ENCODE data around the gene SAAL1.
"Not testable (repeated sequence)": the region's sequence is repeated elsewhere in the genome, so short reads cannot be mapped to it uniquely, and the experiment has no call there.

SAAL1 gene, protein sequence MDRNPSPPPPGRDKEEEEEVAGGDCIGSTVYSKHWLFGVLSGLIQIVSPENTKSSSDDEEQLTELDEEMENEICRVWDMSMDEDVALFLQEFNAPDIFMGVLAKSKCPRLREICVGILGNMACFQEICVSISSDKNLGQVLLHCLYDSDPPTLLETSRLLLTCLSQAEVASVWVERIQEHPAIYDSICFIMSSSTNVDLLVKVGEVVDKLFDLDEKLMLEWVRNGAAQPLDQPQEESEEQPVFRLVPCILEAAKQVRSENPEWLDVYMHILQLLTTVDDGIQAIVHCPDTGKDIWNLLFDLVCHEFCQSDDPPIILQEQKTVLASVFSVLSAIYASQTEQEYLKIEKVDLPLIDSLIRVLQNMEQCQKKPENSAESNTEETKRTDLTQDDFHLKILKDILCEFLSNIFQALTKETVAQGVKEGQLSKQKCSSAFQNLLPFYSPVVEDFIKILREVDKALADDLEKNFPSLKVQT
- total RNA-seq = 14.1 to 39.9 (median 21.1) reads per million in 9 experiments

DNA sequence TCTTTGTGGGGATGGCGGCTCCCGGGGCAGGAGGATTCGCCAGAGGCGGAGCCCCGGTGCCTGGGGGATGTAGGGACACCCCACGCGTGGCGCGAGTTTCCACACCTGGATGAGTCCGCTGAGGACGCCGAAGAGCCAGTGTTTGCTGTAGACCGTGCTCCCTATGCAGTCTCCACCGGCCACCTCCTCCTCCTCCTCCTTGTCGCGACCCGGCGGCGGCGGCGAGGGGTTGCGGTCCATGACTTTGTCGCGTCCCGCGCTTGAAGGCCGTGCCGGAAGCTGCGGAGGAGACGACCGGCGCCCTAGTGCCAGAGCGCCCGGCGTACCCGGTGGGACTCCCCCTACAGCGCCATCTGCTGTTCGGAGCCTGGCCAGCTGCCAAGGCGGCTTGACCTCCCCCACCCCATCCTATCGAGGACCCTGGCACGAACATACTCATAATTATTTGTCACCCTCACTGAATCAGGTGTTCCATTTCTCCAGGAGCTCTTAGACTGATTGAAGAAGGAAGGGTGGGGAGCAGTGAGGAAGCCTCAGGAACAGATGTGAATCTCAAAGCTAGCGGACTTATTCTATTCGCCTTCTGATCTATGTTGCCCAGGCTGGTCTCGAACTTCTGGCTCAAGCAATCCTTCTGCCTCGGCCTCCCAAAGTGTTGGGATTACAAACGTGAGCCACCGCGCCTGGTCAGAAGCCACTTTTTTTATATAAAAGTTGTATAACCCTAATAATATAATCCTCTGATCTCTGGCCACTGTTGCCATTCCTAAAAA lies at the start of gene SAAL1:
TSS of gene SAAL1 (minus strand) at position 281 of the 773 bp plus-strand sequence. CDS start at position 240, 41 bp downstream.
- Mint-ChIP-seq H3K9me3 (no peaks in the 10 kb centered on the region), H3K27ac (peak within 1 kb of the TSS; percentile 94 to 96), H3K27me3 (peaks cover 11 to 18% of the 10 kb centered on the region in 2 donors), H3K36me3 (ENCODE audit: insufficient read depth) (peaks cover 11% of the 10 kb centered on the region), H3K4me3 (peak within 1 kb of the TSS; percentile 96), H3K4me1 (ENCODE audit: low read depth in 2 of 2) (peaks cover 18 to 40% of the 10 kb centered on the region in 2 donors)
- DNase-seq (peak; percentile 87 to 88 (median 87)), ATAC-seq (replicated peaks) (peak; percentile 98)

DNA sequence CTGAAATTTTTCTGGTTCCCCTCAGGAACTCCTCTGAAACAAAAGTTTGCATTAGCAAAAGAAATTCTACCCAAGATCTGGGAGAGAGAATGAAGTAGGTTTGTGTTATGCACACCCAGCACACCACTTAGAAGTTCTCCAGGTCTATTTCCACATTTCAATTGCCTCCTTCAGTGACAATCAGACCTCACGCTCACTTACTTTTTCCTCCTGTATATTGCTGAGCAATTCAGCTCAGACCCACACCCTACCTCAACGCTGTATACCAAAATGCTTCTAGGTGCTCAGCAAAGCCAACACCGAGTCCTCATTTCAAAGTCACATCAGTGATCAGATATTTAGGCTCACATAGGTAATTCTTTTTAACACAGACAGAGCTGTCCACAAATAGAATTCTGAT lies 45.7 kb upstream of the SAAL1 start:
- no peak overlapping the region for H3K27ac Mint-ChIP-seq
- no peak for DNase-seq
- no peaks in the 10 kb centered on the region for H3K36me3 Mint-ChIP-seq (ENCODE audit: insufficient read depth)
- H3K9me3 Mint-ChIP-seq = peaks cover 0 to 2% of the 10 kb centered on the region in 2 donors
- ATAC-seq (replicated peaks) = no peak
- H3K4me1 Mint-ChIP-seq (ENCODE audit: low read depth in 2 of 2) = no peaks in the 10 kb centered on the region
- no peak overlapping the region for H3K4me3 Mint-ChIP-seq
- H3K27me3 Mint-ChIP-seq = peaks cover 51 to 61% of the 10 kb centered on the region in 2 donors

DNA sequence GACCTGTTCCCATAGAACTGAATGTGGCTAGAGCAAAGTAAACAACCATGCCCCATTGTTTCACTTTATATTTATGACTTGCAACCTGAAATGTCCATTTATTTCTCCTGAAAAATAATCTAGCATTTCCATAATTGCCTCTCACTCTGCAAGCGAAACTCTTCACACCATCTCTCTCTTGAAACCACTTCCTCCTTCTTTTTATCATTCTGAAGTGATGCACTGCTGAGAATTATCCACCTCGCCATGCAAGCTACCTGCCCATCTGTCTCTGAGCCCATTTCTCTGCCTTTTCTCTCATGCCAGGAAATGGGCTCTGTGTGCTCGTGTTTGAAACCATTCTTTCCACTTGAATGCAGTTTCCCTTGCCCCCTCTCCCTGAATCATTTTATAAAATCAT lies 40.0 kb upstream of the SAAL1 start:
- no peak for DNase-seq
- Mint-ChIP-seq H3K4me3 (no peak overlapping the region), H3K27me3 (peaks cover 35 to 50% of the 10 kb centered on the region in 2 donors), H3K9me3 (no peaks in the 10 kb centered on the region), H3K27ac (no peak overlapping the region), H3K36me3 (ENCODE audit: insufficient read depth) (no peaks in the 10 kb centered on the region), H3K4me1 (ENCODE audit: low read depth in 2 of 2) (peaks cover 7 to 8% of the 10 kb centered on the region in 2 donors)
- ATAC-seq (replicated peaks) = no peak

DNA sequence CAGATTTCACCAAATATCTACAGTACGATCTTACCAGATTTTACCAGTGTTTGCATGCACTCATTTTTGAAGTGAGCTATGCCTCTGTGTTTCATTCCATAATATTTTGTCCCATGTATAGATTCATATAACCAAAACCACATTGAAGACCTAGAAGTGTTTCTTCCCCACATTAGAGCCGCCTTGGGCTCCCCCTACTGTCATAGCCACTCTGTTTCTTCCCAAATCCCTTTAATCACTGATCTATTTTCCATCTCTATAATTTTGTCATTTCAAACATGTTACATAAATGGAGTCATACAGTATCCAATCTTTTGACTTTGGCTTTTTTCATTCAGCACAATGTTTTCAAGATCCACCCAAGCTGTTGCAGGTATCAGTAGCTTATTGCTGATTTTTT lies 39.1 kb upstream of the SAAL1 start:
- Mint-ChIP-seq H3K27ac (no peak overlapping the region), H3K27me3 (peaks cover 31 to 50% of the 10 kb centered on the region in 2 donors)

DNA sequence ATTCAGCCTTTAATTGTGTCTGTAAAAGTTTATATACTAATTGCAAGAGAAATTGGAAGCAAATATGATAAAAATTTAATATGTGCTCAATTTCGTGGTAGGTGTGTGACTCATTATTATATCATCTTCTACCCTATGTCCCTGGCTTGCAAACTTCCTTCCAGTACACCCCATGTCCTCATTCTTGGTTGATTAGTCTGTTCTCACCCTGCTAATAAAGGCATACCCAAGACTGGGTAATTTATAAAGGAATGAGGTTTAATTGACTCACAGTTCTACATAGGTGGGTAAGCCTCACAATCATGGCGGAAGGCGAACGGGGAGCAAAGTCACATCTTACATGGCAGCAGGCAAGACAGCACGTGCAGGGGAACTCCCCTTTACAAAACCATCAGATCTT lies 38.4 kb upstream of the SAAL1 start:
- peaks cover 7 to 8% of the 10 kb centered on the region in 2 donors for H3K4me1 Mint-ChIP-seq (ENCODE audit: low read depth in 2 of 2)
- no peak for ATAC-seq (replicated peaks)
- H3K27ac Mint-ChIP-seq = no peak overlapping the region
- H3K4me3 Mint-ChIP-seq = no peak overlapping the region
- H3K36me3 Mint-ChIP-seq (ENCODE audit: insufficient read depth) = no peaks in the 10 kb centered on the region
- no peaks in the 10 kb centered on the region for H3K9me3 Mint-ChIP-seq
- H3K27me3 Mint-ChIP-seq = peaks cover 26 to 48% of the 10 kb centered on the region in 2 donors
- DNase-seq = no peak

More for the DNA sequence above, 39.1 kb upstream of the SAAL1 start:
- DNase-seq = no peak
- no peak for ATAC-seq (replicated peaks)
- no peaks in the 10 kb centered on the region for H3K36me3 Mint-ChIP-seq (ENCODE audit: insufficient read depth)
- H3K9me3 Mint-ChIP-seq = no peaks in the 10 kb centered on the region
- H3K4me3 Mint-ChIP-seq = no peak overlapping the region
- H3K4me1 Mint-ChIP-seq (ENCODE audit: low read depth in 2 of 2) = peaks cover 7 to 8% of the 10 kb centered on the region in 2 donors

DNA sequence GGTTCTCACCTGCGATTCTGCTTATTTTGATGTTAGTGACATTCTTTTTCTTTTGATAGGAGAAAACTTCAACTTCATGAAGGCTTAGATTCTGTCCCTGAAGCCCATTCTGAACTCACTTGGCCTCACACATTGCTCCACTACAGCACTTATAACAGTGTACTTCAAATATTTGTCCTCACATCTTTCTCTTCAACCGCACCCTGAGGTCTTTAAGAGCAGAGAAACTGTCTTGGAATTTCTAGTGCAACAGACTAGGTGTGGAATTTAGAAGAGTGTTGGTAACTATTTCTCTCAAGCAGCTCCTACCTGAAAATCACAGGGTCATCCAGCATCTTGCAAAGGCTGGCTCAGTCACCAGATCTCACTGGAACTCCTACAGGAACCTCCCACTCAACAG lies 34.3 kb upstream of the SAAL1 start:
- no peak for ATAC-seq (replicated peaks)
- Mint-ChIP-seq H3K4me1 (ENCODE audit: low read depth in 2 of 2) (no peaks in the 10 kb centered on the region), H3K9me3 (no peaks in the 10 kb centered on the region), H3K36me3 (ENCODE audit: insufficient read depth) (no peaks in the 10 kb centered on the region), H3K27ac (no peak overlapping the region), H3K27me3 (peaks cover 22 to 57% of the 10 kb centered on the region in 2 donors), H3K4me3 (no peak overlapping the region)
- DNase-seq = no peak

DNA sequence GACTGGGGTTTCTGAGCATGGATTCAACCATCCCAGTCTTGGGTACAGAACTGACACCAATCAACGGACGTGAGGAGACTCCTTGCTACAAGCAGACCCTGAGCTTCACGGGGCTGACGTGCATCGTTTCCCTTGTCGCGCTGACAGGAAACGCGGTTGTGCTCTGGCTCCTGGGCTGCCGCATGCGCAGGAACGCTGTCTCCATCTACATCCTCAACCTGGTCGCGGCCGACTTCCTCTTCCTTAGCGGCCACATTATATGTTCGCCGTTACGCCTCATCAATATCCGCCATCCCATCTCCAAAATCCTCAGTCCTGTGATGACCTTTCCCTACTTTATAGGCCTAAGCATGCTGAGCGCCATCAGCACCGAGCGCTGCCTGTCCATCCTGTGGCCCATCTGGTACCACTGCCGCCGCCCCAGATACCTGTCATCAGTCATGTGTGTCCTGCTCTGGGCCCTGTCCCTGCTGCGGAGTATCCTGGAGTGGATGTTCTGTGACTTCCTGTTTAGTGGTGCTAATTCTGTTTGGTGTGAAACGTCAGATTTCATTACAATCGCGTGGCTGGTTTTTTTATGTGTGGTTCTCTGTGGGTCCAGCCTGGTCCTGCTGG lies 31.4 kb upstream of the SAAL1 start:
- Mint-ChIP-seq H3K4me1 (ENCODE audit: low read depth in 2 of 2) (no peaks in the 10 kb centered on the region), H3K4me3 (no peak overlapping the region), H3K9me3 (no peaks in the 10 kb centered on the region), H3K27me3 (peaks cover 24 to 62% of the 10 kb centered on the region in 2 donors), H3K27ac (no peak overlapping the region), H3K36me3 (ENCODE audit: insufficient read depth) (no peaks in the 10 kb centered on the region)
- DNase-seq (no peak), ATAC-seq (replicated peaks) (no peak)

DNA sequence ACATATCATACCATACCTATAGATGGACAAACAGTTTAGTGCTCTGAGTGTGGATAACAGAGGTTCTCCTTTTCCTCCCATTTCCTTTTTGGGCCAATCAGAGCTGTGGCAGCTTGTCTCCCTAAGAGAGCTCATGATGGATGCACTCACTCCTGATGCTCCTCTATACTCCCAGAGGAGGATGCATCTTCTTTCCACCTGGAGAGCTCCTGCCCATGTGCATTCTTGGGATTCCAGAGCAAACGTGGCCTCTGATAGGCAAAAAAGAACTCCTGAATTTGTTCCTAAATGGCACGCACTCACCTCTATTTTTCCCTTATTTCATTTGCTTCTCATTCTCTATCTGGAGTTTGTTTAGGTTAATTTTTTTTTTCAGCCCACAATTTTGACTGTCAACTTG lies 29.4 kb upstream of the SAAL1 start:
- H3K27me3 Mint-ChIP-seq = peaks cover 30 to 61% of the 10 kb centered on the region in 2 donors
- no peaks in the 10 kb centered on the region for H3K4me1 Mint-ChIP-seq (ENCODE audit: low read depth in 2 of 2)
- no peak for DNase-seq

DNA sequence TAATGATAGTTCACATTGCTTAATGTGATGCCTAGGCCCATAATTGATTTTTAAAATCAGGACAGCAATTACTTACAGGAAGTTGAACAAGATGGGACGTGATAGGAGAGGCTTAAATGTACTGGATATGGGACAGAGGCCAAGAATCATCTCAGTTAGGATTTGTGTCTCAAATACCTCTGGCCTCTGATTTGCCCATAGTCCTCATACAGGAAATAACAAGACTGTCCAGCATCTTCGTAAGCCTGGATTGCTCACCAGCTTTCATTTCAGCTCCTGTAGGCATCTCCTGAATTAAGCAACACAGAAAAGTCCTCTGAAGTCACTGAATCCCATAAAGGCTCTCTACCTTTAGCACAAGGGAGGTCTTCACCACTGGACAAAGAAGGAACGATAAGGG lies 26.5 kb upstream of the SAAL1 start, which contains the start of gene MRGPRX3:
TSS of gene MRGPRX3 (plus strand) at position 231 of the 400 bp plus-strand sequence. CDS start 4,632 bp downstream, outside the sequence.
- no peaks in the 10 kb centered on the region for H3K9me3 Mint-ChIP-seq
- H3K36me3 Mint-ChIP-seq (ENCODE audit: insufficient read depth) = no peaks in the 10 kb centered on the region
- H3K4me3 Mint-ChIP-seq = no peak within 1 kb of the TSS
- H3K27ac Mint-ChIP-seq = no peak within 1 kb of the TSS
- DNase-seq = no peak
- H3K27me3 Mint-ChIP-seq = peaks cover 46 to 76% of the 10 kb centered on the region in 2 donors
- no peak for ATAC-seq (replicated peaks)
- no peaks in the 10 kb centered on the region for H3K4me1 Mint-ChIP-seq (ENCODE audit: low read depth in 2 of 2)

More for the DNA sequence above, 29.4 kb upstream of the SAAL1 start:
- ATAC-seq (replicated peaks) = no peak
- Mint-ChIP-seq H3K27ac (no peak overlapping the region), H3K9me3 (no peaks in the 10 kb centered on the region), H3K4me3 (no peak overlapping the region), H3K36me3 (ENCODE audit: insufficient read depth) (no peaks in the 10 kb centered on the region)

DNA sequence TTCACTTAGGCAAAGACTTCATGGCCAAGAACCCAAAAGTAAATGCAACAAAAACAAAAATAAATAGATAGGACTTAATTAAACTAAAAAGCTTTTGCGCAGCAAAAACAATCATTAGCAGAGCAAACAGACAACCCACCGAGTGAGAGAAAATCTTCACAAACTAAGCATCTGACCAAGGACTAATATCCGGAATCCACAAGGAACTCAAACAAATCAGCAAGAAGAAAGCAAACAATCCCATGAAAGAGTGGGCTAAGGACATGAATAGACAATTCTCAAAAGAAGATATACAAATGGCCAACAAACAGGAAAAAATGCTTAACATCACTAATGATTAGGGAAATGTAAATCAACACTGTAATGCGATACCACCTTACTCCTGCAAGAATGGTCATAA lies 25.2 kb upstream of the SAAL1 start:
- not testable (repeated sequence) for H3K27ac Mint-ChIP-seq; DNase-seq; H3K4me1 Mint-ChIP-seq (ENCODE audit: low read depth in 2 of 2); H3K4me3 Mint-ChIP-seq; ATAC-seq (replicated peaks); H3K9me3 Mint-ChIP-seq; H3K36me3 Mint-ChIP-seq (ENCODE audit: insufficient read depth)
- H3K27me3 Mint-ChIP-seq = peaks cover 49 to 74% of the 10 kb centered on the region in 2 donors

DNA sequence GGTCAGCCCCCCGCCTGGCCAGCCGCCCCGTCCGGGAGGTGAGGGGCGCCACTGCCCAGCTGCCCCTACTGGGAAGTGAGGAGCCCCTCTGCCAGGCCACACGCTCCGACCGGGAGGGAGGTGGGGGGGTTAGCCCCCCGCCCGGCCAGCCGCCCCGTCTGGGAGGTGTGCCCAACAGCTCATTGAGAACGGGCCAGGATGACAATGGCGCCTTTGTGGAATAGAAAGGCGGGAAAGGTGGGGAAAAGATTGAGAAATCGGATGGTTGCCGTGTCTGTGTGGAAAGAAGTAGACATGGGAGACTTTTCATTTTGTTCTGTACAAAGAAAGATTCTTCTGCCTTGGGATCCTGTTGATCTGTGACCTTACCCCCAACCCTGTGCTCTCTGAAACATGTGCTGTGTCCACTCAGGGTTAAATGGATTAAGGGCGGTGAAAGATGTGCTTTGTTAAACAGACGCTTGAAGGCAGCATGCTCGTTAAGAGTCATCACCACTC lies 15.5 kb upstream of the SAAL1 start:
- DNase-seq; H3K4me3 Mint-ChIP-seq; H3K27ac Mint-ChIP-seq; H3K36me3 Mint-ChIP-seq (ENCODE audit: insufficient read depth); ATAC-seq (replicated peaks); H3K9me3 Mint-ChIP-seq; H3K4me1 Mint-ChIP-seq (ENCODE audit: low read depth in 2 of 2): not testable (repeated sequence)
- H3K27me3 Mint-ChIP-seq = peaks cover 32 to 37% of the 10 kb centered on the region in 2 donors

DNA sequence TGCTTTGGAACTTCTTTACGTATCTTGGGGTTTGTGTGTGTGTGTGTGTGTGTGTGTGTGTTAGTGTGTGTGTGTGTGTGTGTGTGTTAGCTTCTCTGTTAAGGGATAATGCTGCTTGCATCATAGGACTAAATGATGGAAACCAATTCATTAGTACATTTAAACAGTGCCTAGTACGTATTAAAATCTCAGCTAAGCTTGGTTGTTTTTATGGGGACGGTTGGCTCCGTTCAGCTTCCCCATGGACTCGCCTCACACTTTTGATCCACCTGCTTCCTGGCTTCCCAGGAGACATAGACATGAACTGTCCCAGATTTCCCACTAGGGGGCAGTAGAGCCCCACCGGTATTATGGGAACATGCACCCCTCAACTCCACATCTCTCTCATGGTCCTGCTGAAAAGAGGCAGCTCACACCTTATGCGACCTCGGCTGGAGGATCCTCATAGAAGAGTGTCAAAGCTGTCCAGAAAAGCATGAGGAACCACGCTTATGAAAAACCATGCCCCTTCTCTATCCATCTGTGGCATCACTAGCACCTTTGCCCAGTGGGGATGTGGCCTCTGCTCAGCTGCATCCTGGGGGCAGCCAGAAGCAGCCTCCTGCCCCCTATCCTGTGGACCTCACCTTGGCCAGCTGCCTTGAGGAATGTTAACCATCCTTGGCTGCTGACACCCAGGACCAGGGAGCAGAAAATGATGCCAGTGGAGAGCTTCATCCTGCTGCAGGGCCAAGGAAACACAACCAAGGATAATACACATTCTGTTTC lies 9.7 kb upstream of the SAAL1 start:
- DNase-seq = peak; percentile 57 to 59 (median 58)
- H3K27ac Mint-ChIP-seq = peak overlapping the region in 1 of 2 donors; percentile 58
- H3K9me3 Mint-ChIP-seq = no peaks in the 10 kb centered on the region
- H3K27me3 Mint-ChIP-seq = peaks cover 46 to 47% of the 10 kb centered on the region in 2 donors
- H3K36me3 Mint-ChIP-seq (ENCODE audit: insufficient read depth) = no peaks in the 10 kb centered on the region
- ATAC-seq (replicated peaks) = peak; percentile 88
- peaks cover 2 to 11% of the 10 kb centered on the region in 2 donors for H3K4me1 Mint-ChIP-seq (ENCODE audit: low read depth in 2 of 2)
- H3K4me3 Mint-ChIP-seq = no peak overlapping the region

All from effector memory CD8-positive, alpha-beta T cell (primary cell).